ENCODE results near the gene AGPAT3.
"Not testable (repeated sequence)": the region's sequence is repeated elsewhere in the genome, so short reads cannot be mapped to it uniquely, and the experiment has no call there.

Gene AGPAT3, protein sequence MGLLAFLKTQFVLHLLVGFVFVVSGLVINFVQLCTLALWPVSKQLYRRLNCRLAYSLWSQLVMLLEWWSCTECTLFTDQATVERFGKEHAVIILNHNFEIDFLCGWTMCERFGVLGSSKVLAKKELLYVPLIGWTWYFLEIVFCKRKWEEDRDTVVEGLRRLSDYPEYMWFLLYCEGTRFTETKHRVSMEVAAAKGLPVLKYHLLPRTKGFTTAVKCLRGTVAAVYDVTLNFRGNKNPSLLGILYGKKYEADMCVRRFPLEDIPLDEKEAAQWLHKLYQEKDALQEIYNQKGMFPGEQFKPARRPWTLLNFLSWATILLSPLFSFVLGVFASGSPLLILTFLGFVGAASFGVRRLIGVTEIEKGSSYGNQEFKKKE
- total RNA-seq, result 91.4 to 91.9 reads per million in 2 donors

DNA sequence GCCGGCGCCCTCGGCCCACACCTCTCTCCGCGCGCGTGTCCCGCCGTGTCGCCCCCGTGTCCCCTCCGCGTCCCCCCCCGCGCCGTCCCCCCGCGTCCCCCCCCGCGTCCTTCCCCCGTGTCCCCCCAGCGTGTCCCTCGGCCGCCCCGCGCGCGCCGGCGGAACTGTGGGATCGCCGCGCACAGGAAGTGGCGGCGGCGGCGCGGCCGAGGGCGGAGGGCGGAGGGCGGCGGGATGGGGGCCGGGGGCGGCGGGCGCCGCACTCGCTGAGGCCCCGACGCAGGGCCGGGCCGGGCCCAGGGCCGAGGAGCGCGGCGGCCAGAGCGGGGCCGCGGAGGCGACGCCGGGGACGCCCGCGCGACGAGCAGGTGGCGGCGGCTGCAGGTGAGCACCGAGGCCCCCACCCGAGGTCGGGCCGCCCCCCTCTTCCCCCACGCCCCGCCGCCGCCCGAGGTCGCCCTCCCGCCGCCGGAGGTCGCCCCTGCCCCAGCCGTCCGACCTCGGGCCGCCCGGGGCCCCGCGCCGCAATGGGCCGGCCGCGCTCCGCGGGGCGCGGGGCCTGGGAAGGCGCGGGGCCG is at the start of gene AGPAT3:
AGPAT3 (plus strand) TSS at position 262 of the 578 bp plus-strand sequence. CDS start 94,459 bp downstream, outside the sequence.
- no peak for DNase-seq

- no peak for DNase-seq
Measured at GRCh38 chr21:43815991-43816390, 49.0 kb upstream of the AGPAT3 start.

DNA sequence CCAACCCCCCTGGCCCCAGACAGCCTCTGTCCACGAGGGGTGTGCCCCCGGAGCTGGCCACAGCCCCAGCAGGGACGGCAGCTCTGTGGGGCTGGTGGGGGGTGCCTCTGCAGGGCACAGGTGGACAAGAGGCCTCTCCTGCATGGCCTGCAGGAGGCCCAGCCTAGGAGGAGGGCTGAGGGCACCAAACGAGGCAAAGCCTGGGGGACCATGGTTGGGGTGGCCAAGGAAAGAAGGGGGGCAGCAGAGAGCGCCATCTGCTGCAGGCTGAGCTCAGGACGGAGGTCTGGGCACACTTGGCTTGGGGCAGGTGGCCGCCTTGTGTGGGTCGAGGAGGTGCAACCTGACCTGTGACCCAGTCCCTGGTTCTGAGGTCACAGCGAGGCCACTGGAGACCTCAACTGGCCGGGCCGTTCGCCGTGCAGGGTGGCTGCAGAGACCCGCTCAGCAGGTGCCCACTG is 48.4 kb upstream of the AGPAT3 start:
- DNase-seq, result no peak

GRCh38 chr21:43817157-43818086 is 47.6 kb upstream of the AGPAT3 start:
- no peak for DNase-seq

DNA sequence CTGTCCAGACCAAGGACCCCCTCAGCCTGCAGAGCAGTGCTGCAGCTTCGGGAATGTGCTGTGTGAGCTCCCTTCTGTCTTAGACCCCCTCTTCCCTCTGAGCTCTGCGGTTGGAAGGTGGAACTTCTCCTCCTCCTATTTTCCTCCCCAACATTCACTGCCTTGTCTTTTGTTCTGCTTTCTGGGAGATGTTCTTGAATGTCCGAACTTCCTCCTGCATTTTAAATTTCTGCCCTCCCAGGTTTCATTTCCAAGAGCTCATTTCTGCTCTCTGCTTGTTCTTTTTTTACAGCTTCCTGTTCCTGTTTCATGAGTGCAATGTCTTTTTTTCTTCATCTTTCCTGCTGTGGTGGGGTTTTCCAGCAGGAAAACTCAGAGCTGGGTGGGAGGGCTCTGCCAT is 46.3 kb upstream of the AGPAT3 start:
- DNase-seq, result no peak

DNA sequence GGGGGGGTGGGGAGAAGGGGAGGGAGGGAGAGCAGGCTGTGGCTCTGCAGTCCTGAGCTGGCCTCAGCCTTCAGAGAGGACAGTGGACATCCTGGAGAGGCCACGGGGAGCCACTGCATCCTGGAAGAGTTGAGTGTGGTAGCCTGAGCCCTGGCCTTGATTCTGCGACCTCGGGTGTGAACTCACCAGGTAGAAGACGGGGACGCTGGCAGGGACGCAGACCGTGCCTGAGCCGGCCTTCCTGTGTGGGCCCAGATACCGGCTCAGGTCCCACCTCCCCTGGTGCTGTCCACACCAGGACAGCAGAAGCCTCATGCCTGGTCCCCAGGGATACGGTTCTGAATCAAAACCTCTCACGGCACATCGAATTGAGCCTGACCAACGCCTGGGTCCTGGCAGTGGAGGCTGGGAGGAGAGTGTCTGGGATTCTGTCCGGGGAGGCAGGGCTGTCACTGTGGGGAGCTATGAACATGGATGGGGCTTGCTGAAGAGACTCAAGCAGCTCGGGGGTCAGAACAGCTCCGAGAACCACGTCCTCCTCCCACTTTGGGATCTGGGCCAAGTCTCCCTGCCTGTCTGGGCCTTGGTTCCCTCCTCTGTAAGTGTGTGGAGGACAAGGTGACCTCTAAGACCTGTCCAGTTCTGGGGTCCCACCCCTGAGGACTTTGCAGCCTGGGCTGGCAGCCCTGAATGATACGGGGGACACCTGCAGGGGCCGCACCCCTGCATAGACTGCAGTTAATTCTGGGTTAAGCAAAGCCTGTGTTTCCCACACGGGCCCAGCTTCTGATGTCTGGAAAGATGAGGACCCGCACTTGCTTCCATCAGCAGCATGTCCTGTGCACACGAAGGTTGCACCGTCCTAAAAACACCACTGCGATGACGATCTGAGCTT is 45.3 kb upstream of the AGPAT3 start:
- no peak for DNase-seq

GRCh38 chr21:43820466-43820865 is 44.6 kb upstream of the AGPAT3 start:
- DNase-seq, result no peak

- not testable (repeated sequence) for DNase-seq
Measured at GRCh38 chr21:43822166-43822565, 42.9 kb upstream of the AGPAT3 start.

DNA sequence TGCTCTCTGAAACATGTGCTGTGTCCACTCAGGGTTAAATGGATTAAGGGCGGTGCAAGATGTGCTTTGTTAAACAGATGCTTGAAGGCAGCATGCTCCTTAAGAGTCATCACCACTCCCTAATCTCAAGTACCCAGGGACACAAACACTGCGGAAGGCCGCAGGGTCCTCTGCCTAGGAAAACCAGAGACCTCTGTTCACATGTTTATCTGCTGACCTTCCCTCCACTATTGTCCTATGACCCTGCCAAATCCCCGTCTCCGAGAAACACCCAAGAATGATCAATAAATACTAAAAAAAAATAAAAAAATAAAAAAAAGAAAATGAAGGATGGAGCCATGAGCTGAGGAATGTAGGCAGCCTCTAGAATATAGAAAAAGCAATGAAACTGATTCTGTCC is 42.3 kb upstream of the AGPAT3 start:
- DNase-seq, result not testable (repeated sequence)

DNA sequence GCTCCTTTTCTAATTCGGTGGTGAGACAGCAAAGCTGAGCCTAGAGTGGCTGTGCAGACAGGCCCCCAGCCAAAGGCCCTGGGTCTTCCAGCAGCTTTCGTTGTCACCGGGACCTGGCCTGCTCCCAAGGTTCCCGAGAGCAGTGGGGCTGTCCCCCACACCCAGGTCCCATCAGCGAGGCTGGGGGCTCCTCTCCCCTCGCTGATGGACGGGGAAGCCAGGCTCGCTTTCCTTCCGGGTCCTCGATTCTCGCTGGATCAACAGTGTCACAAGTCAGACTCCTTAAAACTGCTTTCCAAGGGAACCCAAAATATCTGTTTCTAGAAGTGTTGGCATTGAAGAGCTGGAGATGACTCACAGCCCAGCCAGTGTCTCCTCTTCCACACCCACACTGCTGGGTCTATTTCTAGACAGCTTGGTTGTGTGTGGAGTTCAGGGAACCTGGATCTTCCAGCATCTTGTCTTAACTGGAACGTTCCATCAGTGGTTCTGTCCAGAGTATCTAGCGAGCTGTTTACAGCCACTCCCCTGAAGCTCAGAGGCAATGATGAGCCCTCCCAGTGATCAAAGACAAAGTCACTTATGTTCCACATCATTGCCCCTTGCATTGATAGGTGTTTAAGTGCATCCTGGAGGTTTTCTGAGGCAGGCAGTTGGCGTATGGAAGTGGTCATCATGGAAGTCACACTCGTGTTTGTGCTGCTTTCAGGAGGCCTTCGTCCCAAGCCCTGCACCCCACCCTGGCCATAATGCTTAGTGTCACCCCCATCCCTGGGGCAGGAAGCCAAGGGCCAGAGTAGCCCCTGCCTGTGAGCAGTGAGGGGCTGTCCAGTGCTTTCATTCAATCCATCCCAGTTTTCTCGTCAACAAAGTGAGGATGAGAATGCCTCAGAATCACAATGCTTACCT is 40.4 kb upstream of the AGPAT3 start:
- DNase-seq, result no peak

- no peak for DNase-seq
Measured at GRCh38 chr21:43825242-43825935, 39.6 kb upstream of the AGPAT3 start.

GRCh38 chr21:43825936-43826622 is 38.9 kb upstream of the AGPAT3 start:
- DNase-seq, result no peak

DNA sequence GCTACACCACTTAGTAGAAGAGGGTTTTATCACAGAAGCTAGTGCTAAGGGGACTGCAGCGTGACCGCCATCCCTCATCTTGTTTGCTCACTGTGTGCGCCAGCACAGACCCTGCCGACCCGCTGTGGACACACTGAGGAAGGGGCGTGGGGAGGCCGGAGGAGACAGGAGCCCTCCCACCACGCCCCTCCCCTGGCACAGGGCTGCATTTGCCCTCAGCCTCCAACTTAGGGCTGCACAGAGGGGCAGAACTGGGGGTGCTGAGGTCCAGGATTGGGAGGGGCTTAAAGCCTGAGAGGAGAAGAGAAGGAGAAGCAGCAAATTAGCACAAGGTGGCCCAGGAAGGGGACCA is 38.4 kb upstream of the AGPAT3 start:
- no peak for DNase-seq

DNA sequence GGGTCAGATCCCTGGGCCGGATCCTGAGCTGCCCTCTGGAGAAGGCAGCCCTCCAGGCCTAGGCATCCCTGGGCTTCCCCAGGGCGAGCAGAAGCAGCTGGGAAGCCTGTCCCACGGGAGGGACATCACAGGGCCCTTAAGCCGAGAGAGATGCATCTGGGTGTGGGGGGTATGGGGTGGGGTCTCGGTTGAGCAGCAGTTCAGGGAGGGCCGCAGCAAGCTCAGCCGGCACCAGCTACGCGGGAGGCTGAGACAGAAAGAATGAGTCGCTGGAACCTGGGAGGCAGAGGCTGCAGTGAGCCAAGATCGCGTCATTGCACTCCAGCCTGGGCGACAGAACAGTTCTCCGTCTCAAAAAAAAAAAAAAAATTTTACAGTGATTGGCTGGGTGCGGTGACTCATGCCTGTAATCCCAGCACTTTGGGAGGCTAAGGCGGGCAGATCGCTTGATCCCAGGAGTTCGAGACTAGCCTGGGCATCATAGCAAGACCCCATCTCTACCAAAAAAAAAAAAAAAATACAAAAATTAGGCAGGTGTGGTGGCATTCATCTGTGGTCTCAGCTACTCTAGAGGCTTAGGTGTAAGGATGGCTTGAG is 37.9 kb upstream of the AGPAT3 start:
- DNase-seq, result no peak

DNA sequence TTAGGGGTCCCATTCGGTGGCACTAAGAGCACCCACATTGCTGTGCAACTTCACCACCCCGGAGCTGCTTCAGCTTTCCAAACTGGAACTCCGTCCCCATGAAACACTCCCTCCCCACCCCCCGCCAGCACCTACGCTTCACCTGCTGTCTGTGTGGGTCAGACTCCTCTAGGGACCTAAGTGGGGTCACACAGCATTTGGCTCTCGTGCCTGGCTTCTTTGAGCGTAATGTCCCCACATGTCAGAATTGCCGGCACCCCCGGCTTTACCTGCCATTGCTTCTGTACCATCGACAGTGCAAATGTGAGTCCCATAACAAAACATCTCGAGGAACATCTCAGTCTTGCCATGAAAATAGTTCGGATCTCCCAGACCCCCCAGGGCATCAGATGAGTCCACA is 35.9 kb upstream of the AGPAT3 start:
- no peak for DNase-seq

- no peak for DNase-seq
Measured at GRCh38 chr21:43829575-43830119, 35.4 kb upstream of the AGPAT3 start.

GRCh38 chr21:43832158-43832550 is 32.9 kb upstream of the AGPAT3 start:
- no peak for DNase-seq

- no peak for DNase-seq
Measured at GRCh38 chr21:43832648-43833047, 32.4 kb upstream of the AGPAT3 start.
